ENCODE results near the gene CRAMP1.

DNA sequence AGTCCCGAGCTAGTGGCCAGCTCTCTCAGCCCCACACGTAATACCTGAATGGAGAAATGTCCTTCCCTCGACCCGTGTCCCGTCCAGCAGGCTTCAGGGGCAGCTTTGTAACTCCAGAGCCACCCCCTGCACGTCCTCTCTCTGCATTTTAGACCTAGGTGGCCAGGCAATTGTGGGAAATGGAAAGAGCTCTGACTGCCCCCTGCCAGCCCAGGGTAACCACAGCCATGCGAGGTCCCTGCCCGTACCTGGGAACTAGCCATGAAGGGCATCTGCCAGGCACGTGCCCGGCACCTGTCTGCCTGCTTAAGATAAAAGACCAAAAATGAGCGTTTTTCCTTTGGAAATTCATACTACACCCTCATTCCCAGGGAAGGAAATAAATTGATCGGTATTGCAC, 103.1 kb downstream of the CRAMP1 start:
- TF ChIP-seq, protein P1, sequence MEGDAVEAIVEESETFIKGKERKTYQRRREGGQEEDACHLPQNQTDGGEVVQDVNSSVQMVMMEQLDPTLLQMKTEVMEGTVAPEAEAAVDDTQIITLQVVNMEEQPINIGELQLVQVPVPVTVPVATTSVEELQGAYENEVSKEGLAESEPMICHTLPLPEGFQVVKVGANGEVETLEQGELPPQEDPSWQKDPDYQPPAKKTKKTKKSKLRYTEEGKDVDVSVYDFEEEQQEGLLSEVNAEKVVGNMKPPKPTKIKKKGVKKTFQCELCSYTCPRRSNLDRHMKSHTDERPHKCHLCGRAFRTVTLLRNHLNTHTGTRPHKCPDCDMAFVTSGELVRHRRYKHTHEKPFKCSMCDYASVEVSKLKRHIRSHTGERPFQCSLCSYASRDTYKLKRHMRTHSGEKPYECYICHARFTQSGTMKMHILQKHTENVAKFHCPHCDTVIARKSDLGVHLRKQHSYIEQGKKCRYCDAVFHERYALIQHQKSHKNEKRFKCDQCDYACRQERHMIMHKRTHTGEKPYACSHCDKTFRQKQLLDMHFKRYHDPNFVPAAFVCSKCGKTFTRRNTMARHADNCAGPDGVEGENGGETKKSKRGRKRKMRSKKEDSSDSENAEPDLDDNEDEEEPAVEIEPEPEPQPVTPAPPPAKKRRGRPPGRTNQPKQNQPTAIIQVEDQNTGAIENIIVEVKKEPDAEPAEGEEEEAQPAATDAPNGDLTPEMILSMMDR (IDR thresholded peaks at IDR 0.05), result no peak
- no peak for TF ChIP-seq POLR2A (IDR thresholded peaks at IDR 0.05)
